Upper lobe of left lung (tissue), 4 donors: Measurements from ENCODE around the gene SNX4.

ENCODE experiments used
- EP300 ChIP-seq, 4 donors: sonication (generic); formaldehyde crosslinking; IDR thresholded peaks; one replicate each; pipeline ENCODE4 v1.5.1; 2017; ENCODE audit warnings: antibody characterized with exemption in 4 of 4, control low read depth in 2 of 4
- POLR2A ChIP-seq, 4 donors: fragments of 450-650 bp; IDR thresholded peaks; one replicate each; pipeline ENCODE4 v1.5.1; 2016 to 2017; ENCODE audit warnings: antibody characterized with exemption in 4 of 4, mild to moderate bottlenecking in 2 of 4
- TF ChIP-seq, protein P1 (sequence below), 6 experiments: fragments of 450-650 bp in 4 of 6; fragments of 200-600 bp in 2 of 6; sonication (generic) in 2 of 6; IDR thresholded peaks; one replicate each; pipeline ENCODE4 v1.5.1; 2016 to 2019; ENCODE audit warnings: antibody characterized with exemption in 6 of 6

DNA sequence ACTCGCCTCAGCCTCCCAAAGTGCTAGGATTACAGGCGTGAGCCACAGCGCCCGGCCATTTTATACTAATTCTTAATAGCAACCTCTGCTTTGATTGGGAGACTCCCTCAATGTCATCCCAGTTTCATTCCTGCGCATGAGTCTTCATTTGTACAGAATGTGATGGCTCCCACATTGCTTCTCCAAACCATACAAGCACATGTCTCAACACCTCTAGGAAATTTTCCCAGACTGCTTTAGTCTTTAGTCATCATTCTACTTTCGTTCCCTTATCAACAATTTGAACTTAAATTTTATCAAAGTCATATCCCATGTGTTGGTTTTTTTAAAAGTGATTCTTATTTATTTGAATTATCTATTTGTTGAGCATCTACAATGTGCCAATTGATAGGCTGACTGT lies 58.1 kb downstream of the SNX4 start:
- no peak for TF ChIP-seq EP300 (IDR thresholded peaks at IDR 0.05)
- TF ChIP-seq, protein P1, sequence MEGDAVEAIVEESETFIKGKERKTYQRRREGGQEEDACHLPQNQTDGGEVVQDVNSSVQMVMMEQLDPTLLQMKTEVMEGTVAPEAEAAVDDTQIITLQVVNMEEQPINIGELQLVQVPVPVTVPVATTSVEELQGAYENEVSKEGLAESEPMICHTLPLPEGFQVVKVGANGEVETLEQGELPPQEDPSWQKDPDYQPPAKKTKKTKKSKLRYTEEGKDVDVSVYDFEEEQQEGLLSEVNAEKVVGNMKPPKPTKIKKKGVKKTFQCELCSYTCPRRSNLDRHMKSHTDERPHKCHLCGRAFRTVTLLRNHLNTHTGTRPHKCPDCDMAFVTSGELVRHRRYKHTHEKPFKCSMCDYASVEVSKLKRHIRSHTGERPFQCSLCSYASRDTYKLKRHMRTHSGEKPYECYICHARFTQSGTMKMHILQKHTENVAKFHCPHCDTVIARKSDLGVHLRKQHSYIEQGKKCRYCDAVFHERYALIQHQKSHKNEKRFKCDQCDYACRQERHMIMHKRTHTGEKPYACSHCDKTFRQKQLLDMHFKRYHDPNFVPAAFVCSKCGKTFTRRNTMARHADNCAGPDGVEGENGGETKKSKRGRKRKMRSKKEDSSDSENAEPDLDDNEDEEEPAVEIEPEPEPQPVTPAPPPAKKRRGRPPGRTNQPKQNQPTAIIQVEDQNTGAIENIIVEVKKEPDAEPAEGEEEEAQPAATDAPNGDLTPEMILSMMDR (IDR thresholded peaks at IDR 0.05) = no peak
- TF ChIP-seq POLR2A (IDR thresholded peaks at IDR 0.05) = no peak
